HFF-Myc (cell line): ENCODE measurements around the gene EMC9.
"Not testable (repeated sequence)": the region's sequence is repeated elsewhere in the genome, so short reads cannot be mapped to it uniquely, and the experiment has no call there.

Experiments
- DNase-seq: peaks from one replicate; pipeline ENCODE4 v3.0.0-alpha.2; 2011; ENCODE audit warnings: low read depth; ENCODE audit errors: extremely low read depth
- H3K4me3 ChIP-seq: replicated peaks from 2 replicates; pipeline ENCODE4 v1.5.1; 2011; ENCODE audit warnings: low read depth, mild to moderate bottlenecking, control low read depth, low read length
- TF ChIP-seq, protein P1 (sequence below): IDR thresholded peaks from 2 replicates; pipeline ENCODE4 v1.5.1; 2012; ENCODE audit warnings: mild to moderate bottlenecking, low read depth, low read length, control low read depth; ENCODE audit errors: missing control alignments

EMC9 gene

DNA sequence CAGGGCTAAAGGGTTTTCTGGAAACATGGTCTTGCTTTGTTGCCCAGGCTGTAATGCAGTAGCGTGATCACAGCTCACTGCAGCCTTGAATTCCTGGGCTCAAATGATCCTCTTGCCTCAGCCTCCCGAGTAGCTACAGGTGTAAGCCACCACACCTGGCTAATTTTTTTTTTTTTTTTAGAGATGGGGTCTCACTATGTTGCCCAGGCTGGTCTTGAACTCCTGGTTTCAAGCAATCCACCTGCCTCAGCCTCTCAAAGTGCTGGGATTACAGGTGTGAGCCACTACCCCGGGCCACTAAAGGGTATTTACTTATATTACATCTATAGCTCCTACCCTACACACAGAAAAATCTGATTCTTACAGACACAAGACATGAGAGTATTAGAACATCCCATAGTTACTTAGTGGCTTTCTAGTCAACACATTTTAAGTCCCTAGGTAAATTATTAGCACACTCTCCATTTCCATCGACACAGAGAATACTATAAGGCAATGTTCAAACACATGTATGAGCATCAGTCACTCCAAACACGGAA, 33.0 kb downstream of the EMC9 start:
- TF ChIP-seq, protein P1, sequence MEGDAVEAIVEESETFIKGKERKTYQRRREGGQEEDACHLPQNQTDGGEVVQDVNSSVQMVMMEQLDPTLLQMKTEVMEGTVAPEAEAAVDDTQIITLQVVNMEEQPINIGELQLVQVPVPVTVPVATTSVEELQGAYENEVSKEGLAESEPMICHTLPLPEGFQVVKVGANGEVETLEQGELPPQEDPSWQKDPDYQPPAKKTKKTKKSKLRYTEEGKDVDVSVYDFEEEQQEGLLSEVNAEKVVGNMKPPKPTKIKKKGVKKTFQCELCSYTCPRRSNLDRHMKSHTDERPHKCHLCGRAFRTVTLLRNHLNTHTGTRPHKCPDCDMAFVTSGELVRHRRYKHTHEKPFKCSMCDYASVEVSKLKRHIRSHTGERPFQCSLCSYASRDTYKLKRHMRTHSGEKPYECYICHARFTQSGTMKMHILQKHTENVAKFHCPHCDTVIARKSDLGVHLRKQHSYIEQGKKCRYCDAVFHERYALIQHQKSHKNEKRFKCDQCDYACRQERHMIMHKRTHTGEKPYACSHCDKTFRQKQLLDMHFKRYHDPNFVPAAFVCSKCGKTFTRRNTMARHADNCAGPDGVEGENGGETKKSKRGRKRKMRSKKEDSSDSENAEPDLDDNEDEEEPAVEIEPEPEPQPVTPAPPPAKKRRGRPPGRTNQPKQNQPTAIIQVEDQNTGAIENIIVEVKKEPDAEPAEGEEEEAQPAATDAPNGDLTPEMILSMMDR = no peak
- no peak overlapping the region for H3K4me3 ChIP-seq
- no peak for DNase-seq

DNA sequence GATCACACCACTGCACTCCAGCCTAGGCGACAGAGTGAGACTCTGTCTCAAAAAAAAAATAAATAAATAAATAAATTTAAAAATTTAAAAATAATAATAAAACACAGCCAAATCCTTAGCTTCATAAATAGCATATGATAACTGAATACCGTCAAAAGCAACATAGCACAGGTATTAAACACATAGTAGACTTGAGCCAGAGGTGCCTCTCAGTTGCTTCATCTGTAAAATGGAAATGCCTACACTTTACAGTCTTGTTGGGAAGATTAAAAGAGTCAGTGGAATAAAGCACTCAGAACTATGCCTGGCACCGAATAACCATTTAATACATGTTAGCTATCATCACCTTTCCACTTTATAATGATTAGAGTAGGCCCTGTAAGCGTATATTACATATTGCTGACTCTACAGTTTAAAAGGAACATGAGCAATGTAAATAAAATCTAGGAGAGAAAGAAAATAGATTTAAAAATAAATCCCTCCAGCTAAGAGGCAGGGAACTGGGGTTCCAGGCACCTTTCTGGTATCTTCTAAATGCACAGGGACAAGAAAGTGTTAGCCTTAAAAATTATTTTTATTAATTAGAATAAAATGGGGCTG, 34.6 kb downstream of the EMC9 start:
- TF ChIP-seq, protein P1 = no peak
- H3K4me3 ChIP-seq = no peak overlapping the region
- DNase-seq = no peak

DNA sequence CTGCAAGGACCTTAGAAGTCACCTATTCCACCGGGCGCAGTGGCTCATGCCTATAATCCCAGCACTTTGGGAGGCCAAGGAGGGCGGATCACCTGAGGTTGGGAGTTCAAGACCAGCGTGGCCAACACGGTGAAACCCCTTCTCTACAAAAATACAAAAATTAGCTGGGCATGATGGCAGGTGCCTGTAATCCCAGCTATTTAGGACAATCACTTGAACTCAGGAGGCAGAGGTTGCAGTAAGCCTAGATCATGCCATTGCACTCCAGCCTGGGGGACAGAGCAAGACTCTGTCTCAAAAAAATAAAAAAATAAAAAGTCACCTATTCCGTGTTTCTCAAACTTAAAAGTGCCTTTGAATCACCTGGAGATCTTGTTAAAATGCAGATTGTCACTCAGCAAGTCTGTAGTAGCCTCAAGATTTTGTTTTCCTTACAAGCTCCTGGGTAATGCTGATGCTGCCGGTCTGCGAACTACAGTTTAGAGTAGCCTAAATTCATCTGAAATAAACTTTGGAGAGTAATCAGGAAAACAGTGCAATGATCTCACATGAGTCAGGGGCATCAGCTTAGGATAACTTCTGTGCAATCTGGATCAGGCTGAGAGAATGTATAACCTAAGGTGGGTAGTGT, 35.7 kb downstream of the EMC9 start:
- not testable (repeated sequence) for DNase-seq, H3K4me3 ChIP-seq

DNA sequence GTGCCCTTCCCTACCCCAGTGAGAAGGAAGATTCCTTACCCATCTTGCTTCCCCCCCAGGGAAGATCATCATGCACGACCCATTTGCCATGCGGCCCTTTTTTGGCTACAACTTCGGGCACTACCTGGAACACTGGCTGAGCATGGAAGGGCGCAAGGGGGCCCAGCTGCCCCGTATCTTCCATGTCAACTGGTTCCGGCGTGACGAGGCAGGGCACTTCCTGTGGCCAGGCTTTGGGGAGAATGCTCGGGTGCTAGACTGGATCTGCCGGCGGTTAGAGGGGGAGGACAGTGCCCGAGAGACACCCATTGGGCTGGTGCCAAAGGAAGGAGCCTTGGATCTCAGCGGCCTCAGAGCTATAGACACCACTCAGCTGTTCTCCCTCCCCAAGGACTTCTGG, 37.9 kb downstream of the EMC9 start:
- DNase-seq = no peak
- H3K4me3 ChIP-seq = no peak overlapping the region
- TF ChIP-seq, protein P1 = no peak

DNA sequence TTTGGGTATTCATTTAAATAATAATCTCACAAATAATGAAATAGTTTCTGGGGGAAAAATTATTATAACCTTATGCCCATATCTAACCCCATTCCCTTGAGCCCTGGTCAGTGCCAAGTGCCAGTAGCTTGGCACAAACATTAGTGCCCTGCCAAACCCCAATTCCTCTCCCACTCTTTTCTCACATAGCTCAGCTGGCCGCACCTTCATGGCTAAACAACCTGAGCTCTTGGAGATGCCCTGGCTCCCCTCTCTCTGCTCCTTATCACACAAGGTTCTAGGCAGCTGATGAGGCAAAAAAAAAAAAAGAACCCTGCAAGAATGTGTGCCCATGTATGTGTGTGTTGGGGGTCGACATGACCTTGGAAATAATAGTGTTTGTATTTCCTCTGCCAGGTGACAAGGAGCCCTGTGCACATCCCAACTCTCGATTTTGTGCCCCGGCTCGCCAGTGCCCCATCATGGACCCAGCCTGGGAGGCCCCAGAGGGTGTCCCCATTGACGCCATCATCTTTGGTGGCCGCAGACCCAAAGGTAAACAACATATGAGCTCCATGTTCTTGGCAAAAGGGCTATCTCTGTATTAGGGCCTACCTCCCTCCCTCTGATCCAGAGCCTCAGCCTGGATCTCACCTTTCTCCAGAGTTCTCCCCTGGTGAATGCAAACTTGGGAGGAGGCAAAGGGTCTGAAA, 38.9 kb downstream of the EMC9 start:
- H3K4me3 ChIP-seq = no peak overlapping the region
- TF ChIP-seq, protein P1 = no peak
- DNase-seq = no peak

DNA sequence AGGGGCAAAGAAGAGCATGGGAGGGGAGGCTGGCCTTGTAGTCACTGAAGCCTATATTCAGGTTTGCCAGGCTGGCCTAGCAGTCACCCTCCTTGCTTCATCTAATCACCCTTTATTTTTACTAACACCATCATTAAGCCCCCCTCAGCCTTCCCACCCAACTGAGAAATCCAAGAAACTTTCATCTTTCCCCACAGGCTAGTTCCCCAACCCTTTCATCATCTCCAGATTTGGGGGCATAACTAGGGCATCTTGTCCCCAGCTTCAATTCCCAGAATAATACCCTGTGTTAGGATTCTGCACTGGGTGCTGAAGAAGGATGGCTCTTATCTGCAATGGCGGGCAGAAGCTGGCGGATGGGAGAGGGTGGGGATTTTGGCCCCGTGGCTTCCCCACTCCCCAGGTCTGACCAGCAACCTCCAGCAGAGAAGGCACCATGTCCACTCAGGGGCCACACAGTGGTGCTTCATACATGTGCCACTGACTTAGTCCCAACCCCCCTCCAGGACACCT, 40.4 kb downstream of the EMC9 start:
- TF ChIP-seq, protein P1 = no peak
- DNase-seq = no peak
- H3K4me3 ChIP-seq = no peak overlapping the region
